AG10803 (cell line): ENCODE measurements around the gene PRKCH.

Experiments used
- DNase-seq: peaks from one replicate; pipeline ENCODE4 v3.0.0; 2010; ENCODE audit warnings: low read depth
- H3K4me3 ChIP-seq: 2 replicates; pipeline ENCODE4 v1.5.1; 2011; ENCODE audit warnings: mild to moderate bottlenecking, low read length, control low read depth
- TF ChIP-seq, protein P1 (sequence below): conservative IDR thresholded peaks from 2 replicates; pipeline ENCODE4 v1.5.1; 2011; ENCODE audit warnings: mild to moderate bottlenecking, low read length, control low read depth, inconsistent platforms

PRKCH gene

GRCh38 chr14:61321385-61322010 is at the start of gene PRKCH:
Gene PRKCH, plus strand, starts transcription at chr14:61321579. Its CDS starts 523 bp downstream, at chr14:61322102.
- DNase-seq, result peak; percentile 1
- H3K4me3 ChIP-seq, result peak within 1 kb of the TSS; percentile 39
- TF ChIP-seq, protein P1, sequence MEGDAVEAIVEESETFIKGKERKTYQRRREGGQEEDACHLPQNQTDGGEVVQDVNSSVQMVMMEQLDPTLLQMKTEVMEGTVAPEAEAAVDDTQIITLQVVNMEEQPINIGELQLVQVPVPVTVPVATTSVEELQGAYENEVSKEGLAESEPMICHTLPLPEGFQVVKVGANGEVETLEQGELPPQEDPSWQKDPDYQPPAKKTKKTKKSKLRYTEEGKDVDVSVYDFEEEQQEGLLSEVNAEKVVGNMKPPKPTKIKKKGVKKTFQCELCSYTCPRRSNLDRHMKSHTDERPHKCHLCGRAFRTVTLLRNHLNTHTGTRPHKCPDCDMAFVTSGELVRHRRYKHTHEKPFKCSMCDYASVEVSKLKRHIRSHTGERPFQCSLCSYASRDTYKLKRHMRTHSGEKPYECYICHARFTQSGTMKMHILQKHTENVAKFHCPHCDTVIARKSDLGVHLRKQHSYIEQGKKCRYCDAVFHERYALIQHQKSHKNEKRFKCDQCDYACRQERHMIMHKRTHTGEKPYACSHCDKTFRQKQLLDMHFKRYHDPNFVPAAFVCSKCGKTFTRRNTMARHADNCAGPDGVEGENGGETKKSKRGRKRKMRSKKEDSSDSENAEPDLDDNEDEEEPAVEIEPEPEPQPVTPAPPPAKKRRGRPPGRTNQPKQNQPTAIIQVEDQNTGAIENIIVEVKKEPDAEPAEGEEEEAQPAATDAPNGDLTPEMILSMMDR, result no peak

GRCh38 chr14:61277232-61277631 is 44.1 kb upstream of the PRKCH start:
- DNase-seq, result no peak
- TF ChIP-seq, protein P1, result no peak
- no peak overlapping the region for H3K4me3 ChIP-seq

GRCh38 chr14:61277784-61278183 is 43.6 kb upstream of the PRKCH start:
- no peak overlapping the region for H3K4me3 ChIP-seq
- DNase-seq, result no peak
- TF ChIP-seq, protein P1, result no peak

- DNase-seq, result no peak
- H3K4me3 ChIP-seq, result no peak overlapping the region
- TF ChIP-seq, protein P1, result no peak
Observed at GRCh38 chr14:61279082-61279481, 42.3 kb upstream of the PRKCH start.

GRCh38 chr14:61280092-61280525 is 41.3 kb upstream of the PRKCH start:
- TF ChIP-seq, protein P1, result no peak
- no peak overlapping the region for H3K4me3 ChIP-seq
- DNase-seq, result no peak

DNA sequence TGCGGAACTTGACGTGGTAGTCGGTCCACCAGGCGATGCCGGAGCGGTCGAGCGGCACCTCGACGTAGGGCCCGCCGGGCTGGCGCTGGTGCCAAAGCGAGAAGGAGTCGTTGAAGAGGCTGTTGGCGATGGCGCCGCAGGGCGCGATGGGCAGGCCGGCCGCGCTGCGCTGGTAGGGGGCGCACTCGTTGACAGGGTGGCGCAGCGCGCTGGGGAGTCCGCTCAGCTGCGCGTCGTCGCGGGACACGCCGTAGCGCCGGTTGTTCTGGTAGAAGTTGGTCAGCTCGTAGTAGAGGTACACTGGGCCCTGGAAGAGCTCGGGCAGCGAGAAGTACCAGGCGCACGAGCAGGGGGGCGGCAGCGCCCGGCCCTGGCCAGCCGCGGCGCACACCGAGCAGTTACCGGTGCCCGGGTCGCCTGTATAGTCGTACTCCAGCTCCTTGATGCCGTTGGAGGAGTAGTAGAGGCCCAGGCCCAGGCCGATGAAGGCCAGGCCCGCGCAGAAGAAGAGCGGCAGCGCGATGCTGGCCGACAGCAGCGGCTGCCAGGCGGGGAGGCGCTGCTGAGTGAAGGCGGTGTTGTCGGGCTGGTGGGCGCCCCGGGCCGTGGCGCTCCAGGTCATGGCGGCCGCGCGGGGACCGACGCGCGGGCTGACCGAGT is 40.7 kb upstream of the PRKCH start:
- peak overlapping the region; percentile 26 for H3K4me3 ChIP-seq
- peak; percentile 16 for DNase-seq
- TF ChIP-seq, protein P1, result no peak; the same call in 1 of the 2 replicates

- TF ChIP-seq, protein P1, result no peak
- no peak for DNase-seq
- peak within 1 kb of the TSS; percentile 26 for H3K4me3 ChIP-seq
Observed at GRCh38 chr14:61281186-61281947, 40.0 kb upstream of the PRKCH start, which contains the start of gene TMEM30B. Gene TMEM30B, minus strand, starts transcription at chr14:61281338. Its CDS starts 191 bp downstream, at chr14:61281147.
